ENCODE data around the gene TMED4. TPM values are rescaled to one million over a fixed set of nuclear protein-coding genes. Genes with fewer than 3 reads are reported as not detected.

TMED4 gene
- total and polyA plus RNA-seq, 2 donors (not counting 1 experiment from before 2014, with no cell fraction given) = 84.1 to 102 TPM

DNA sequence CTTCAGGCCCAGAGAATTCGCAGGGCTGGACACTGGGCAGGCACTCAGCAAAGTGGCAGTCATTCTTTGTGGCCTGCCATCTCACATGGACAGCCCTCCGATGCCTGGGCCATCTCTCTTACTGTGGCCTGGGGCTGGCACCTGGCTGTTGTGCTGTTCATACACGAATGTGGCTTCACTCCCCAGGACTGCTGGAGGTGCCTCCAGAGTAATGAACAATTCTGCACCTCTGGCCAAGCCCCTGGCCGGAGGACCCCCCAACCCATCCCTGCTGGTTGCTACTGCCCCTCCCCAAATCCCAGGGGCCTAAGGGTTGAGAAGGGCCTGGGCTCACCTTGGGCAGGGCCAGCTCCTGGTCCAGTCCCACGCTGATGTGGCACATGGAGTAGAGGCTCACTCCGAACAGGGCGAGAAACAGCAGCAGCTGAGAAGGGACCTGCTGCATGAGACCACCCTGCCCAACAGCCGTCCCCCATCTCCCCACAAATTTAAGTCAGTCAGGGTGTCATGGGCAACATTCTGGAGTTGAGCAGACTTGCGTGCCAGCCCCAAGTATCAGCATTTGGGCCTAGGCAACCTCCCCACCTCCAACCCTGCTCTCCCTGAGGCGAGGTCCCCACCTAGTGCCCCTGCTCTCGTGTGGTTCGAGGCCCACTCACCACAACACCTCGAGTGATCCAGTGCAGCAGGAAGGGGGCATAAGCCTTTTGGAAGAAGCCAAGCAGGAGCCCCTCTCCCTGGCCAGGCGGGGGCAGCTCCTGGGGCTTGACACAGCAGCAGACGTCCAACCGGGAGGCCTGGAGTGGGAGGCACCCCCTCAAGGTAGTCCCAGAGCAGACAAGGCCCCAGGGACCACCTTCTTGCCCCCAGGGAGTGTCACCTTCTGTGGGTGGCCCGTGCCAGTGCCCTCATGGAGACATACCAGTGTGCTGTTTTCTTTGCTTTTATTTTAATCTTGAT is 50.3 kb downstream of the TMED4 start:
- no peak for DNase-seq
- no peak overlapping the region for H3K4me3 ChIP-seq (ENCODE audit: control extremely low read depth in 1 of 5, extremely low read depth in 1 of 5, insufficient read depth in 1 of 5, low read depth in 2 of 5, low read length in 4 of 5)
- no peak overlapping the region for H2AFZ ChIP-seq (ENCODE audit: insufficient read depth, low read depth, low read length, poor library complexity, severe bottlenecking)
- H3K27me3 ChIP-seq (replicated peaks in 1 of 4; ENCODE audit: control extremely low read depth in 1 of 4, control insufficient read depth in 3 of 4, insufficient read depth in 4 of 4, low read length in 3 of 4) = no peaks in the 10 kb centered on the region
- CTCF ChIA-PET = no interaction called here
- Mint-ChIP-seq H3K27ac (no peak overlapping the region), H3K4me3 (no peak overlapping the region), H3K4me1 (peaks cover 7% of the 10 kb centered on the region), H3K27me3 (no peaks in the 10 kb centered on the region), H3K9me3 (ENCODE audit: insufficient read depth) (peaks cover 4% of the 10 kb centered on the region)
- TF ChIP-seq, protein P1, sequence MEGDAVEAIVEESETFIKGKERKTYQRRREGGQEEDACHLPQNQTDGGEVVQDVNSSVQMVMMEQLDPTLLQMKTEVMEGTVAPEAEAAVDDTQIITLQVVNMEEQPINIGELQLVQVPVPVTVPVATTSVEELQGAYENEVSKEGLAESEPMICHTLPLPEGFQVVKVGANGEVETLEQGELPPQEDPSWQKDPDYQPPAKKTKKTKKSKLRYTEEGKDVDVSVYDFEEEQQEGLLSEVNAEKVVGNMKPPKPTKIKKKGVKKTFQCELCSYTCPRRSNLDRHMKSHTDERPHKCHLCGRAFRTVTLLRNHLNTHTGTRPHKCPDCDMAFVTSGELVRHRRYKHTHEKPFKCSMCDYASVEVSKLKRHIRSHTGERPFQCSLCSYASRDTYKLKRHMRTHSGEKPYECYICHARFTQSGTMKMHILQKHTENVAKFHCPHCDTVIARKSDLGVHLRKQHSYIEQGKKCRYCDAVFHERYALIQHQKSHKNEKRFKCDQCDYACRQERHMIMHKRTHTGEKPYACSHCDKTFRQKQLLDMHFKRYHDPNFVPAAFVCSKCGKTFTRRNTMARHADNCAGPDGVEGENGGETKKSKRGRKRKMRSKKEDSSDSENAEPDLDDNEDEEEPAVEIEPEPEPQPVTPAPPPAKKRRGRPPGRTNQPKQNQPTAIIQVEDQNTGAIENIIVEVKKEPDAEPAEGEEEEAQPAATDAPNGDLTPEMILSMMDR (IDR thresholded peaks at IDR 0.05) = no peak
- TF ChIP-seq EZH2 (IDR thresholded peaks at IDR 0.05; ENCODE audit: borderline replicate concordance, insufficient read depth, low read depth, low read length, poor library complexity, severe bottlenecking) = no peak
- WGBS (ENCODE audit: insufficient coverage) = 82% methylated on average over 16 of the region's 17 CpGs
- no peak overlapping the region for H3K27ac ChIP-seq (ENCODE audit: low read length in 2 of 2)
- no peak overlapping the region for H3K9ac ChIP-seq (ENCODE audit: low read length)
- H4K20me1 ChIP-seq (ENCODE audit: control insufficient read depth, insufficient read depth, low read length, poor library complexity, severe bottlenecking) = no peaks in the 10 kb centered on the region
- peaks cover 3 to 6% of the 10 kb centered on the region in 2 donors for H3K4me1 ChIP-seq (ENCODE audit: control insufficient read depth in 2 of 2, insufficient read depth in 2 of 2, low read length in 2 of 2)
- no peaks in the 10 kb centered on the region for H3K79me2 ChIP-seq (ENCODE audit: control insufficient read depth, insufficient read depth, low read length)
- H3K4me2 ChIP-seq (replicated peaks; ENCODE audit: low read depth, low read length, poor library complexity, severe bottlenecking) = no peak overlapping the region
- ATAC-seq (ENCODE audit: low read depth) = no peak
- H3K36me3 ChIP-seq (replicated peaks in 1 of 2; ENCODE audit: control extremely low read depth in 1 of 2, control insufficient read depth in 1 of 2, extremely low read depth in 1 of 2, insufficient read depth in 2 of 2, low read length in 1 of 2) = no peaks in the 10 kb centered on the region
- POLR2A ChIA-PET = no interaction called here
- H3K9me3 ChIP-seq (ENCODE audit: control extremely low read depth in 1 of 3, control insufficient read depth in 2 of 3, insufficient read depth in 1 of 3, low read length in 2 of 3) = peaks cover 0 to 13% (median 2%) of the 10 kb centered on the region in 3 donors
- intact Hi-C loops (cut with micrococcal nuclease) = no loop called here

DNA sequence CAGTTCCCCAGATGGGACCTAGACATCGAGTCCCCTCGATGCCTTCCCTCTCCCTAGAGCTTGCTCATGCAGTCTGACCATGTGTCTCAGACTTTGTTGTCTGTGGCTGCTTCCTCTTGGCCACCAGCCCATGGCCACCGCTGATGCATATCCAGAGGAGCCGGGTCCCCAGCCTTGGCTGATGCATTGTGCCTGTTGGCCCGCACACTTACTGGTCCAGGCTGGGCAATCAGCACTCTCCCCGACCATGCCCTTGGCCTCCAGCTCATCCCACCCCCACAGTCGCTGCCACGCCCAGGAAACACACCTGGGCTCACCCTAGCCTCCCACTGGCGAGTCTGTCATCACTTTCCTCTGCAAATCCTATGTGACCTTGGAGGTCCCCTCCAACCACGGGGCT is 51.0 kb downstream of the TMED4 start:
- Histone ChIP-seq H4K20me1 (ENCODE audit: control insufficient read depth, insufficient read depth, low read length, poor library complexity, severe bottlenecking) (no peaks in the 10 kb centered on the region), H3K9ac (ENCODE audit: low read length) (no peak overlapping the region), H2AFZ (ENCODE audit: insufficient read depth, low read depth, low read length, poor library complexity, severe bottlenecking) (no peak overlapping the region), H3K27ac (ENCODE audit: low read length in 2 of 2) (no peak overlapping the region), H3K9me3 (ENCODE audit: control extremely low read depth in 1 of 3, control insufficient read depth in 2 of 3, insufficient read depth in 1 of 3, low read length in 2 of 3) (peaks cover 2 to 20% (median 6%) of the 10 kb centered on the region in 3 donors), H3K4me2 (replicated peaks; ENCODE audit: low read depth, low read length, poor library complexity, severe bottlenecking) (no peak overlapping the region), H3K36me3 (replicated peaks in 1 of 2; ENCODE audit: control extremely low read depth in 1 of 2, control insufficient read depth in 1 of 2, extremely low read depth in 1 of 2, insufficient read depth in 2 of 2, low read length in 1 of 2) (no peaks in the 10 kb centered on the region), H3K27me3 (replicated peaks in 1 of 4; ENCODE audit: control extremely low read depth in 1 of 4, control insufficient read depth in 3 of 4, insufficient read depth in 4 of 4, low read length in 3 of 4) (no peaks in the 10 kb centered on the region), H3K4me3 (ENCODE audit: control extremely low read depth in 1 of 5, extremely low read depth in 1 of 5, insufficient read depth in 1 of 5, low read depth in 2 of 5, low read length in 4 of 5) (no peak overlapping the region), H3K4me1 (ENCODE audit: control insufficient read depth in 2 of 2, insufficient read depth in 2 of 2, low read length in 2 of 2) (peaks cover 3 to 6% of the 10 kb centered on the region in 2 donors), H3K79me2 (ENCODE audit: control insufficient read depth, insufficient read depth, low read length) (no peaks in the 10 kb centered on the region)
- H3K9me3 Mint-ChIP-seq (ENCODE audit: insufficient read depth) = peaks cover 4% of the 10 kb centered on the region
- no peak overlapping the region for H3K27ac Mint-ChIP-seq
- intact Hi-C loops (cut with micrococcal nuclease) = no loop called here
- WGBS (ENCODE audit: insufficient coverage) = 66% methylated on average over 10 of the region's 10 CpGs
- no peak for ATAC-seq (ENCODE audit: low read depth)
- DNase-seq = no peak
- CTCF ChIA-PET = no interaction called here
- no peak overlapping the region for H3K4me3 Mint-ChIP-seq
- no peaks in the 10 kb centered on the region for H3K27me3 Mint-ChIP-seq
- POLR2A ChIA-PET = no interaction called here
- TF ChIP-seq EZH2 (IDR thresholded peaks at IDR 0.05; ENCODE audit: borderline replicate concordance, insufficient read depth, low read depth, low read length, poor library complexity, severe bottlenecking) = no peak
- TF ChIP-seq, protein P1 (IDR thresholded peaks at IDR 0.05) = no peak
- H3K4me1 Mint-ChIP-seq = peaks cover 7% of the 10 kb centered on the region

All from B cell (primary cell).